Smooth muscle cell of the coronary artery (primary cell): Measurements from ENCODE around the gene ZNF101. TPM values are rescaled to one million over a fixed set of nuclear protein-coding genes. Genes with fewer than 3 reads are reported as not detected.

ENCODE experiments used
- total RNA-seq: library from RNA; depleted of rRNA; stranded (reverse); fragments of >200 nt; gene quantifications from 2 replicates; pipeline ENCODE4 v1.2.3, GENCODE V29; 2014; ENCODE audit warnings: low replicate concordance

Gene ZNF101
- total RNA-seq, result 2.7 and 5.3 TPM in 2 replicates

GRCh38 chr19:19668230-19669012, at the start of gene ZNF101:
Gene ZNF101 (plus strand): TSS chr19:19668839. CDS start chr19:19668964, 125 bp downstream.

DNA sequence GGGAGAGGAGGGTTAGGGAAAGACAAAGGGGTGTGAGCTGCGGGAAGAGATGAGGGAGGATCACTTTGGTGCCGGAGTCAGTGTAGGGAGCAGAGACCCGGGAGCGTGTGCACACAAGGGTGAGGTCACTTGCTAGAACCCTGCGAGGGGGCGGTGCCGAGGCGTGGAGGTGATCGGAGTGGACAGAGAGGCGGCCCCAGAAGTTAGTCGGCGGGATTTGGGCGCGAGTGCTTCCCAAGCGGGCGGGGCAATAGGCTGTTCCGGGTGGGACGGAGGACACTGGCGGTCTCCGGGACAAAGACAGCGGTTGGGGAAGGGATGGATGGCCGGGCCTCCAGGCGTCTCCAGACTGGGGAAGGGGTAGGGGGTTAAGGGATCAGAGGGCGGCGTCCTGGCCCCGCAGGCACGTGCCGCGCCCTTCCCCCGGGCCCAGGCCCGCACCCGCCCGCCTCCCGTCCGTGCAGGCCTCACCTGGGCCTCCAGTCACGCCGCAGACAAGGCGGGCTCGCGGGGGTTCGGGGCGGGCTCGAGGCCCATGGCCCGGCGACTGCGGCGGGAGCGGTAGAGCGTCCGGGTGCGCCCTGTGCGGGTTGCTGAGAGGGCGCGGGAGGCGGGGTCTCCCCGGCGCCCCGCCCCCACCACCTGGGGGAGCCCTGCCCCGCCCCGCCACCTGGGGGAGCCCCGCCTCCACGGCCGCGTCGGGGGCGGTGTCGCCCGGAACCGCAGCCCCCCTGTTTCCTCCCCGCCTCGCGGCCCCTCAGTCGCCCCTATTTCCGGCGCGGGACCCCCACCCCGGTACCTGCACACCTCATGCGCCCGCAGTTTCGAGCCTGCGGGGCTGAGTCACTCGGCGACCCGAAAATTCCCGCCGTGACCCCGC, 40.8 kb upstream of the ZNF101 start, which contains the start of gene LPAR2:
LPAR2 (minus strand) TSS at position 600 of the 880 bp plus-strand sequence. CDS start 945 bp downstream, outside the sequence.

GRCh38 chr19:19643158-19644053, 25.2 kb upstream of the ZNF101 start, which contains the start of gene GMIP:
Gene GMIP (minus strand): TSS chr19:19643657. CDS start chr19:19643529, 128 bp downstream.

DNA sequence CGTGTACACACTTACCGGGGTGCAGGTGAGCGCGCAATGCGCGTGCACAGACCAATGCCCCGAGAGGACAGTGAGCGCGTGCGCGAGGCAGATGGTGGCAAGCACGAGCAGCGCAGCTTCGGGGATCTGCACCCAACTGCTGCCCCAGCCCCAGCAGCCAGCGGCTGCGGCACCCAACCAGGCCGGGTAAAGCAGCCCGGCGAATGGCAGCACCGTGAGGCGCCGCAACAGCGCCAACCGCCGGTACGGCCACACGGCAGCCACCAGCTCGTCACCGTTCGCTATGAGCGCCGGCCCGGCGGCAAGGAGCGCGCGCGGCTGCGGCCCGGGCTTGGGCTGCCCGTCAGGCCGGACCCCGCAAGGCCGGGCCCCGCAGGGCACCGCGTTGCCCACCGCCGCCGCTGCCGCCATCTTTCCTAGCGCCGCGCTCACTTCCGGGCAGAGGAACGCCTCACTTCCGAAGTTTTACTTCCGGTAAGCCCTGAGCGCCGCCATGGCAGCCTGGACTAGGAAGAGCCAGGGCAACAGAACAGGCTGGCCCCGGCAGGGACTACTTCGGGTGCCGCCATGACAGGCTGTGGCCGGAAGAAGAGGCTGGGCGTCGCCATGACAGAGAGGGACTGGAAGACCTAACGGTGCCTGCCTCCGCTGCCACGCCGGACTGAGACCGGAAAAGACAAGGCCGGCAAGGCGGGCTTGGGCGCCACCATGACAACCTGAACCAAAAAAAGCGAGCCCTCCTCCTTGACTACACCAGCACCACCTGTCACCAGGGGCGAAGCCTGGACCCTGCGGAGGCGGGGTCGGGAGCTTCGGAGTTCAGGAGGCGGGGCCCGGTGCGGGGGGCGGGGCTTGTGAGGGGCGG, 5.2 kb upstream of the ZNF101 start, which contains the start of gene ATP13A1:
ATP13A1 (minus strand) TSS at position 421 of the 865 bp plus-strand sequence; CDS start at position 411, 10 bp downstream.

GRCh38 chr19:19732579-19733501, 64.2 kb downstream of the ZNF101 start, which contains the start of gene ZNF14:
Gene ZNF14 (minus strand): TSS chr19:19733112. CDS start chr19:19732958, 154 bp downstream.

Other genes with a start within 250 kb of the ZNF101 start
- gene TSSK6, start 153.3 kb upstream of the ZNF101 start, total RNA-seq, result 1.5 and 2.9 TPM in 2 replicates
- gene NDUFA13, start 152.6 kb upstream of the ZNF101 start, total RNA-seq, result 440 and 987 TPM in 2 replicates
- 0.12 and 0.15 TPM in 2 replicates for gene YJEFN3, start 139.9 kb upstream of the ZNF101 start, total RNA-seq
- gene CILP2, start 130.6 kb upstream of the ZNF101 start, total RNA-seq, result 0.08 and 0.12 TPM in 2 replicates
- gene PBX4, start 50.2 kb upstream of the ZNF101 start, total RNA-seq, result 3.2 TPM in 1 of 2 replicates, not detected in the other
- 0.83 and 1.9 TPM in 2 replicates for gene LPAR2, start 40.6 kb upstream of the ZNF101 start, total RNA-seq
- 1.4 and 4.7 TPM in 2 replicates for gene GMIP, start 25.2 kb upstream of the ZNF101 start, total RNA-seq
- gene ATP13A1, start 5.2 kb upstream of the ZNF101 start, total RNA-seq, result 20.6 and 30.0 TPM in 2 replicates
- 4.3 and 4.9 TPM in 2 replicates for gene ZNF14, start 64.3 kb downstream of the ZNF101 start, total RNA-seq
- 7.6 and 7.8 TPM in 2 replicates for gene ZNF506, start 152.9 kb downstream of the ZNF101 start, total RNA-seq
- gene ZNF253, start 197.0 kb downstream of the ZNF101 start, total RNA-seq, result 1.1 and 2.7 TPM in 2 replicates
- 1.5 and 3.2 TPM in 2 replicates for gene ZNF93, start 232.1 kb downstream of the ZNF101 start, total RNA-seq